ENCODE measurements around the gene POLR3B.

POLR3B gene

DNA sequence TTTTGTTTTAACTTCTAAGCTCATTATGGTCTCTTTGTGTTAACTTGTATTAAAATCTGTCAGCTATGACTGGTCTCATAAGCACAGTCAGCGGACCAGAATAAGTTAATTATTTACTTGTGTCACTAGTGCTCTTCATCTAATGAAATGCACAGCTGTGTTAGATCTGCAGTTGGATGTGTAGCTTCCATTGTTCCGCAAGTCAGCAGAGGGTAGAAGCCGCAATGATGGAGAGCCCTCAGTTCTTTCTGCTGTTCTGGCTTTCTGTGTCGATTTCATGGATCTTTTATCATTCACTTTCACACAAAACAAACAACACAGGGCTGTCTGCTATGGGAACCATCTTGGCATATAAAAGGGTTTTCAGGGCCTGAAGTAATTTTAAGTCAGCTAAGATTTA lies 136.0 kb downstream of the POLR3B start:
- Histone ChIP-seq H3K9ac (ENCODE audit: low read length) (no peak overlapping the region), H3K27me3 (ENCODE audit: control insufficient read depth, insufficient read depth, low read length) (no peaks in the 10 kb centered on the region), H3K4me3 (ENCODE audit: low read length) (no peak overlapping the region)

DNA sequence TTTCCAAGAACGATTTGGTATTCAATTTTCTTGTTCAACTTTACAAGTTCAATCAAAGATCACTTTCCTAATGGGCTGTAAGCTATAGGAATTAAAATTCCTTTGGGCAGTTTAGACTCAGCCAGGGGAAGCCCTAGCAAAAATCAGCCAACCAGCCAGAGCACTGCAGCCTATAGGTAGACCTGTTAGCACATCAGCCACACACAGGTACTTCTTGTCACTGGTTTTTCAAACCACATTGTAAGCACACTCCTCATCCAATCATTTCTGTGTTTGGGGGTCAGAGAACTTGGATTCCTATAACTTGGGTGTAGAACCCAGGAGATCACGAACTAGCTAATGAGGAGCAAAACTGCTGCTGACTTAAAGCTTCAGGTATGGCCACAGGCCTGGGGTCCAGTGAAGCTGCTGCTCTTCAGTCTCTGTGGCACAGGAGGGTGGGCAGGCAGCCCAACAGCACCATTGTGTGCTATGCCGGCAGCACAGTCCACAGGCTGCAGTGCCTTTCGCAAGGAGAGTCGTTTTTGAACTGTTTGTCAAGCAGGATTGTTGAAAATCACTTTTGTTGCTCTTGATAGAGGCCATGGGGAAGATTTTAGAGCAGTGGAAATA lies 137.9 kb downstream of the POLR3B start:
- H3K36me3 ChIP-seq (ENCODE audit: control insufficient read depth, insufficient read depth, low read length), result peaks cover 8% of the 10 kb centered on the region

More for the DNA sequence above, 136.0 kb downstream of the POLR3B start:
- peaks cover 8% of the 10 kb centered on the region for H3K36me3 ChIP-seq (ENCODE audit: control insufficient read depth, insufficient read depth, low read length)
- no peaks in the 10 kb centered on the region for H3K4me1 ChIP-seq (ENCODE audit: control insufficient read depth, insufficient read depth, low read length)
- H3K9me3 ChIP-seq (ENCODE audit: control insufficient read depth, low read length), result no peaks in the 10 kb centered on the region

DNA sequence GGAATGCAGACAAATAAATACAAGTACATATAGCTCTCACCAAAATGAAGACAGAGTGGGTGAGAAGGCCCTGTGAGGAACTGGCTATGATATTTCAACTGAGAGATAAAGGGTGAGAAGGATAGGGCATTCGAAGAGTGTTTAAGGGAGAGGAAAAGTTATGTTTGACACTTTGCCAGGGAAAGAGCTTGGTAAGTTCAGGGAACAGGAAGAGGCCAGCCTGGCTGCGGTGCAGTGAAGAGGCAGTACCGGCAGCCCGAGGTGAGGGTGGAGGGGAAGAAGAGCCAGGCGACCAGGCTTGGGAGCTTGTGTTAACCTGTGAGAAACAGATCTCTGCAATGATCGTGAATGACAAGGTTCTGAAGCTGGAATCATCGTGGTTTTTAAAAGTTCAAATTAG lies 140.5 kb downstream of the POLR3B start:
- no peaks in the 10 kb centered on the region for H3K4me1 ChIP-seq (ENCODE audit: control insufficient read depth, insufficient read depth, low read length)

More for the DNA sequence above, 137.9 kb downstream of the POLR3B start:
- H3K9ac ChIP-seq (ENCODE audit: low read length), result no peak overlapping the region
- H3K9me3 ChIP-seq (ENCODE audit: control insufficient read depth, low read length), result no peaks in the 10 kb centered on the region
- H3K4me3 ChIP-seq (ENCODE audit: low read length), result no peak overlapping the region
- no peaks in the 10 kb centered on the region for H3K4me1 ChIP-seq (ENCODE audit: control insufficient read depth, insufficient read depth, low read length)
- no peaks in the 10 kb centered on the region for H3K27me3 ChIP-seq (ENCODE audit: control insufficient read depth, insufficient read depth, low read length)

DNA sequence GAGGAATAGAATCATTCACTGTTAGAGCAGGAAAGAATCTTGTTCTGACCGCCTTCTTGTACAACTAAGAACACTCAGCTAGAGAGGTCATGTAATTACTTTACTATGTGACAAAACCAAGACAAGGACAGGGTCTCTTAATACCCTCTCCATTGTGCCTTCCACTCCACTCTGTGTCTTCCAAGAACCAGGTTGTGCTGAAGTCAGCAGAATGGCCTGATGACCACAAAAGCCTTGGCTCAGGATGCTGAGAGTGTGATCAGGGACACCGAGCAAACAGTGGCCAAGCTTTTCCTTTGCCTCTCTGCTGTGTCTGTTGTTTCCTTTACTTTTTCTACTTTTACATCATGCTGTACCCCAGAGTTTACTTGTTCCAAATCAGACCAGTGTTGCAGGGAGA lies 142.1 kb downstream of the POLR3B start:
- peaks cover 8% of the 10 kb centered on the region for H3K36me3 ChIP-seq (ENCODE audit: control insufficient read depth, insufficient read depth, low read length)
- no peaks in the 10 kb centered on the region for H3K4me1 ChIP-seq (ENCODE audit: control insufficient read depth, insufficient read depth, low read length)
- no peak overlapping the region for H3K4me3 ChIP-seq (ENCODE audit: low read length)
- H3K9me3 ChIP-seq (ENCODE audit: control insufficient read depth, low read length), result no peaks in the 10 kb centered on the region
- no peaks in the 10 kb centered on the region for H3K27me3 ChIP-seq (ENCODE audit: control insufficient read depth, insufficient read depth, low read length)
- H3K9ac ChIP-seq (ENCODE audit: low read length), result no peak overlapping the region

More for the DNA sequence above, 140.5 kb downstream of the POLR3B start:
- Histone ChIP-seq H3K9ac (ENCODE audit: low read length) (no peak overlapping the region), H3K27me3 (ENCODE audit: control insufficient read depth, insufficient read depth, low read length) (no peaks in the 10 kb centered on the region), H3K9me3 (ENCODE audit: control insufficient read depth, low read length) (no peaks in the 10 kb centered on the region), H3K36me3 (ENCODE audit: control insufficient read depth, insufficient read depth, low read length) (peaks cover 8% of the 10 kb centered on the region), H3K4me3 (ENCODE audit: low read length) (no peak overlapping the region)

DNA sequence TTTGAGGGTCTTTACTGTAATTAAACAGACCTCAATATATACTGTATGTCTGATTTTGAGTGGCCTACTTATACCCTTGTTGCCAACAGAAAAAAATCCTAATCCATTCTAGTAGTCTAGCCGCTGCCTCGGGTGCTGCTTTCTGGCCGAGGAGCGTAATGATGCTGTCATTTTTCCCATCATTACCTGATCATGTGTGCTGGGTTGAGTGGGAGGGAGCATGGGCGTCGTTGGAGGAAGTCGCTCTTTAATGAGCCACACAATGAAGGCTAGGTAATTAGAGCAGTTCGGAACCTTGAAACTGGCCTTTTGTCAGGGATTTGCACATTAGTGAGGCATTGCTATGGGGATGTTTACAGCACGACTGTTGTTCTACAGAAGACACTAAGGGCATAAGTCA lies 149.1 kb downstream of the POLR3B start:
- Histone ChIP-seq H3K36me3 (ENCODE audit: control insufficient read depth, insufficient read depth, low read length) (no peaks in the 10 kb centered on the region), H3K9ac (ENCODE audit: low read length) (no peak overlapping the region), H3K9me3 (ENCODE audit: control insufficient read depth, low read length) (no peaks in the 10 kb centered on the region)

DNA sequence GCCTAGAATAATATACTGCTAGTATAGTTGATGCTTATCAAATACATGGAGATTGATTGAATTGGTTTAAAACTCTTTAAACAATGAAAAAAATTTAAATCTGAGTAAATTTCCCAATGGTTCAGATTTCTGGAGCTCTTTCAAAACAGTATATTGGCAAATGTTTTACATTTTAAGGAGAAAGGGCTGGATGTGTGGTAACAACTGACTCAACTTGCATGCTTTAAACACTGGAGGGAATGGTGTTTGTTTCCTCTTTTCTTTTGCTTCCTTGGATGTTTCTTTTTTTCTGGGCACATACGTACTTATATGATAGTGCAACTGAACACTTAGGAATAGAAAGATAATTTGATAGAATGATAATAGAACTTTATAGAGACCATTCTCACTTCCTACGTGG lies 151.4 kb downstream of the POLR3B start:
- no peak overlapping the region for H3K4me3 ChIP-seq (ENCODE audit: low read length)
- no peaks in the 10 kb centered on the region for H3K4me1 ChIP-seq (ENCODE audit: control insufficient read depth, insufficient read depth, low read length)
- H3K9ac ChIP-seq (ENCODE audit: low read length), result no peak overlapping the region
- H3K36me3 ChIP-seq (ENCODE audit: control insufficient read depth, insufficient read depth, low read length), result no peaks in the 10 kb centered on the region
- no peaks in the 10 kb centered on the region for H3K27me3 ChIP-seq (ENCODE audit: control insufficient read depth, insufficient read depth, low read length)
- no peaks in the 10 kb centered on the region for H3K9me3 ChIP-seq (ENCODE audit: control insufficient read depth, low read length)

More for the DNA sequence above, 149.1 kb downstream of the POLR3B start:
- no peaks in the 10 kb centered on the region for H3K4me1 ChIP-seq (ENCODE audit: control insufficient read depth, insufficient read depth, low read length)
- H3K4me3 ChIP-seq (ENCODE audit: low read length), result no peak overlapping the region
- H3K27me3 ChIP-seq (ENCODE audit: control insufficient read depth, insufficient read depth, low read length), result no peaks in the 10 kb centered on the region

DNA sequence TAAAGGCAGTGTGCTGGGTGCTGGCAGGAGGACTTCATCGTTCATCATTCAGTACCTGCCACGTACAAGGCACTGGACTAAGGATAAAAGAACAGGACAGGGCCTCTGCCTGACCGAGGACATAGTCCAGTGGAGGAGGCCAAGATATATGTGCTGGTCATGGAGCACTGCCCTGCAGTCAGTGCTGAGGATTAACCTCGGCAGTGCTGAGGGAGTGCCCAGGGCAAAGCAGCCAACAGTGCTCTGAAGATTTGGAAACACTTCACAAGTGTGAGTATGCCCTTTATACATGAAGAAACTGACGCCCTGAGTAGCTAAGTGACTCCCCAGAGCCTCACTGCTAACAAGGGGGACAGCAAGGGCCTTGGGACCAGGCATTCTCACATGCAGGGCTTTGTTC lies 153.8 kb downstream of the POLR3B start:
- no peaks in the 10 kb centered on the region for H3K36me3 ChIP-seq (ENCODE audit: control insufficient read depth, insufficient read depth, low read length)
- H3K9me3 ChIP-seq (ENCODE audit: control insufficient read depth, low read length), result no peaks in the 10 kb centered on the region
- no peak overlapping the region for H3K9ac ChIP-seq (ENCODE audit: low read length)
- H3K27me3 ChIP-seq (ENCODE audit: control insufficient read depth, insufficient read depth, low read length), result no peaks in the 10 kb centered on the region
- no peak overlapping the region for H3K4me3 ChIP-seq (ENCODE audit: low read length)
- H3K4me1 ChIP-seq (ENCODE audit: control insufficient read depth, insufficient read depth, low read length), result no peaks in the 10 kb centered on the region

DNA sequence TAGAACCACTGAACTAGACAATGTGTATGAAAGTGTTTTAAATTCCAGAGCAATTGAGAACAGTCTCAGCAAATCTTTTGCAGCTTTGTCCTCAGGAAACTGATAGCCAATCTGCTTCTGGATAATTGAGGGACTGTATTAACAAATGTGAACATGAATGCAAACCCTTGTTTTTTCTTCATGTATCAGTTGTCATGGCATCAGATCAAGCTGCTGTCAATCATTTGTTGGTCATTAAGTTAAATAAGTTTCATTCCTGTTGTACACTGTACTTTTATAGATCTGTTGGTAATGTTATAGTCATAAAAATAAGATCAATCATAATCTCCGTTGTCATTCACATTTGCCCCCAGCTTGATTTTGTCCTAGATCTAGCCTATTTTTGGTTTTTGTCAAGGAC lies 159.8 kb downstream of the POLR3B start:
- Histone ChIP-seq H3K4me1 (ENCODE audit: control insufficient read depth, insufficient read depth, low read length) (no peaks in the 10 kb centered on the region), H3K4me3 (ENCODE audit: low read length) (no peak overlapping the region)

DNA sequence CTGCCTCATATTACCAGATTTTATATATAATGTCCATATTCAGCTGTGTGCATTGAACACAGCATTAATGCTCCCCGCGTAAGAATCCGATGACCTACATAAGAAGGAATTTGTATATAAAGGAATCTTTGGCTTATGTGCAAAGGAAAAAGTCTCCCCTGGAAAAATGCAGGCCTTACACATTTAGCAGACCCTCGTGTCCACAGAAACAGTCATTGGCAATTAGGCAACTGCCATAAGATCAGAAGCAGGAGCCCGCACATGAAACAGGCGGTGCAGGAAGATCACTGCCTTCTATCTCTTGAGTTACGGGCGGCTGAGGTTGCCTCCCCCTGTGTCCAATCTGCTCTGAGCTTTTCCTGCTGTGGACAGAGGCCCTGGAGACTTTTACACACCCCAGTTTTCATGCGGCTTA lies 162.1 kb downstream of the POLR3B start:
- no peak overlapping the region for H3K4me3 ChIP-seq (ENCODE audit: low read length)
- H3K9ac ChIP-seq (ENCODE audit: low read length), result no peak overlapping the region
- no peaks in the 10 kb centered on the region for H3K9me3 ChIP-seq (ENCODE audit: control insufficient read depth, low read length)
- no peaks in the 10 kb centered on the region for H3K27me3 ChIP-seq (ENCODE audit: control insufficient read depth, insufficient read depth, low read length)
- H3K4me1 ChIP-seq (ENCODE audit: control insufficient read depth, insufficient read depth, low read length), result no peaks in the 10 kb centered on the region
- no peaks in the 10 kb centered on the region for H3K36me3 ChIP-seq (ENCODE audit: control insufficient read depth, insufficient read depth, low read length)

More for the DNA sequence above, 159.8 kb downstream of the POLR3B start:
- Histone ChIP-seq H3K27me3 (ENCODE audit: control insufficient read depth, insufficient read depth, low read length) (no peaks in the 10 kb centered on the region), H3K9ac (ENCODE audit: low read length) (no peak overlapping the region), H3K36me3 (ENCODE audit: control insufficient read depth, insufficient read depth, low read length) (no peaks in the 10 kb centered on the region), H3K9me3 (ENCODE audit: control insufficient read depth, low read length) (no peaks in the 10 kb centered on the region)

DNA sequence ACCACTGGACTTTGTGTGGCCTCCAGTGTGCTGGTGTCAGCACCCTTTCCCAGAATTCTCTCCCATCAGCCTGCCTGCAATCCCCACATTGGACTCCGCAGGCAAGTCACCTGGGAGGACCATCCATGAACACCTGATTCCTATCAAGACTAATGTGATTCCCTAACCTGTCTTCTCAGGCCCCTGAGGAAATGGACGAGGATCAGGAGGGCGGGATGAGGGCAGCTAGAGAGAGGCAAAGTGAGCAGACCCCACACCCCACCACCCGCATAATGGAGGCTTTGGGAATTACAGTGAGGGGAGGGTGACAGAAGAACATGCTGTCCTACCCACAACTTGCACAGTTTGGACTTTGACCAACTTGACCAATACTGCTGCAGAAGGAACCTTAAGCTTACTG lies 164.4 kb downstream of the POLR3B start:
- Histone ChIP-seq H3K4me3 (ENCODE audit: low read length) (no peak overlapping the region), H3K36me3 (ENCODE audit: control insufficient read depth, insufficient read depth, low read length) (no peaks in the 10 kb centered on the region), H3K9ac (ENCODE audit: low read length) (no peak overlapping the region), H3K27me3 (ENCODE audit: control insufficient read depth, insufficient read depth, low read length) (no peaks in the 10 kb centered on the region), H3K9me3 (ENCODE audit: control insufficient read depth, low read length) (no peaks in the 10 kb centered on the region), H3K4me1 (ENCODE audit: control insufficient read depth, insufficient read depth, low read length) (no peaks in the 10 kb centered on the region)

DNA sequence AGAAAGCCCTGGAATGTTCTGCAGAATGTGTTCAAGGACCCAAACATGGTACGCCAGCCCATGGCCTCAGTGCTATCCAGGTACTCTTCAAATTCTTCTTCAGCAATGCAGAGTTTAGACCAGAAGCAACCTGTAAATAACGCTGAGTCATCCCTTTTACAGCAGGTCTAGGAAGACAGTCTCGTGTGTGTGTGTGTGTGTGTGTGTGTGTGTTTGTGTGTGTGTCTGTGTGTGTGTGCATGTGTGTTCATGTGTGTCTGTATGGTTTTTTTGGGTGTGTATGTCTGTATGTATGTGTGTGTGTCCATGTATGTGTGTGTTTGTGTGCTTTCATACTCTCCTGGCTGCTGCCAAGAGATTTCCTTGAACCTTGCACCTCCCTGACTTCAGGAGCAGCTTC lies 165.2 kb downstream of the POLR3B start:
- no peaks in the 10 kb centered on the region for H3K9me3 ChIP-seq (ENCODE audit: control insufficient read depth, low read length)
- no peaks in the 10 kb centered on the region for H3K36me3 ChIP-seq (ENCODE audit: control insufficient read depth, insufficient read depth, low read length)
- no peak overlapping the region for H3K4me3 ChIP-seq (ENCODE audit: low read length)
- no peak overlapping the region for H3K9ac ChIP-seq (ENCODE audit: low read length)
- H3K27me3 ChIP-seq (ENCODE audit: control insufficient read depth, insufficient read depth, low read length), result no peaks in the 10 kb centered on the region
- H3K4me1 ChIP-seq (ENCODE audit: control insufficient read depth, insufficient read depth, low read length), result no peaks in the 10 kb centered on the region

DNA sequence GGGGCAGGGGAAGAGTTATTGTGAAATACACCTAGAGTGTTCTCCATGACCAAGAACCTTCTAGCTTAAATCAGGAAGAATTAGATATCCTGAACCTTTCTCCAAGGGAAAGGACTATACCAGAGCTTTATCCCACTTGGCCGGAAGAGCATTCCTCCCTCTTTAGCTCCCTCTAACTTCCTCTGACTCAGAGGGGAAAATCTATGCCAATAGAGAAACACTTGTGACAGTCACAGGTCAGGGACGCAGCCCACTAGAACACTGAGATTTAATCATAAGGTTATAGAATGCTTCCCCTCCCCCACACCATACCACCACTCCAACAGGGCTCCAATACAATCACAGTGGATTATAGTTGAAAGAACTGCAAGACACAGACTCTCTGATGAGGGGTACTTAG lies 169.8 kb downstream of the POLR3B start:
- Histone ChIP-seq H3K9ac (ENCODE audit: low read length) (no peak overlapping the region), H3K9me3 (ENCODE audit: control insufficient read depth, low read length) (no peaks in the 10 kb centered on the region), H3K4me3 (ENCODE audit: low read length) (no peak overlapping the region), H3K4me1 (ENCODE audit: control insufficient read depth, insufficient read depth, low read length) (no peaks in the 10 kb centered on the region), H3K27me3 (ENCODE audit: control insufficient read depth, insufficient read depth, low read length) (no peaks in the 10 kb centered on the region), H3K36me3 (ENCODE audit: control insufficient read depth, insufficient read depth, low read length) (no peaks in the 10 kb centered on the region)

DNA sequence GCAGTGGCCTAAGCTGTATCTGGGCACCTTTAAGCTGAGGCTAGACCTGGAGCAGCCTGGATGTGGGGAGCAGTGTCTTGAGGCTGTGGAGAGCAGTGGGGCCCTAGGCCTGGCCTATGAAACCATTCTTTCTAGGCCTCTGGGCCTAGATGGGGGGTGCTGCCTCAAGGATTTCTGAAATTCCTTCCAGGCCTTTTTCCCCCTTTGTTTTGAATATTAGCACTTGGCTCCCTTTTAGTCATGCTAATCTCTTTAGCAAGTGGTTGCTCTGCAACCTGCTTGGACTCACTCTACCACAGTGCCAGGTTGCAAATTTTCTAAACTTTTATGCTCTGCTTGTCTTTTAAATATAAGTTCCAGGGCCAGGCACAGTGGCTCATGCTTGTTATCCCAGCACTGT lies 183.7 kb downstream of the POLR3B start:
- H3K4me1 ChIP-seq (ENCODE audit: control insufficient read depth, insufficient read depth, low read length), result no peaks in the 10 kb centered on the region
- no peak overlapping the region for H3K9ac ChIP-seq (ENCODE audit: low read length)
- no peaks in the 10 kb centered on the region for H3K27me3 ChIP-seq (ENCODE audit: control insufficient read depth, insufficient read depth, low read length)
- no peaks in the 10 kb centered on the region for H3K9me3 ChIP-seq (ENCODE audit: control insufficient read depth, low read length)
- H3K4me3 ChIP-seq (ENCODE audit: low read length), result no peak overlapping the region
- no peaks in the 10 kb centered on the region for H3K36me3 ChIP-seq (ENCODE audit: control insufficient read depth, insufficient read depth, low read length)
